Activated CD4-positive, alpha-beta T cell treated with anti-CD3 and anti-CD28 coated beads, Interleukin-2, amount 10 ng/mL, durations not matched to agents 7 days and 5 days (primary cell): ENCODE measurements around the gene YAP1. TPM values are rescaled to one million over a fixed set of nuclear protein-coding genes. Genes with fewer than 3 reads are reported as not detected.

Experiments
- CTCF ChIA-PET: fragments of 350-600 bp; sonication (Branson Sonifier 250); formaldehyde crosslinking; loops from one replicate; lab custom pipeline; 2021; ENCODE audit warnings: antibody characterized with exemption; lab: Charles Lee
- POLR2A ChIA-PET: fragments of 350-600 bp; sonication (Branson Sonifier 250); formaldehyde crosslinking; loops from one replicate; lab custom pipeline; 2021; ENCODE audit warnings: antibody characterized with exemption; lab: Charles Lee
- DNase-seq: peaks from one replicate; pipeline ENCODE4 v3.0.0-alpha.2; 2020
- H3K27ac Mint-ChIP-seq: one replicate; pipeline ENCODE4 v1.8.0; 2021; ENCODE audit warnings: mild to moderate bottlenecking, moderate library complexity, mixed read lengths
- H3K27me3 Mint-ChIP-seq: one replicate; pipeline ENCODE4 v1.8.0; 2021; ENCODE audit warnings: mixed read lengths
- H3K36me3 Mint-ChIP-seq: one replicate; pipeline ENCODE4 v1.8.0; 2021; ENCODE audit warnings: low read depth, mixed read lengths
- H3K4me1 Mint-ChIP-seq: one replicate; pipeline ENCODE4 v1.8.0; 2021; ENCODE audit warnings: mixed read lengths
- H3K4me3 Mint-ChIP-seq: one replicate; pipeline ENCODE4 v1.8.0; 2021; ENCODE audit warnings: mild to moderate bottlenecking, moderate library complexity, mixed read lengths
- H3K9me3 Mint-ChIP-seq: one replicate; pipeline ENCODE4 v1.8.0; 2021; ENCODE audit warnings: mixed read lengths
- total RNA-seq, 2 experiments: library from RNA; stranded (reverse); gene quantifications; one replicate each; pipeline ENCODE4 v1.2.3, GENCODE V29; 2021

Gene YAP1
- total RNA-seq, 2 experiments from 2014 or later: not detected

DNA sequence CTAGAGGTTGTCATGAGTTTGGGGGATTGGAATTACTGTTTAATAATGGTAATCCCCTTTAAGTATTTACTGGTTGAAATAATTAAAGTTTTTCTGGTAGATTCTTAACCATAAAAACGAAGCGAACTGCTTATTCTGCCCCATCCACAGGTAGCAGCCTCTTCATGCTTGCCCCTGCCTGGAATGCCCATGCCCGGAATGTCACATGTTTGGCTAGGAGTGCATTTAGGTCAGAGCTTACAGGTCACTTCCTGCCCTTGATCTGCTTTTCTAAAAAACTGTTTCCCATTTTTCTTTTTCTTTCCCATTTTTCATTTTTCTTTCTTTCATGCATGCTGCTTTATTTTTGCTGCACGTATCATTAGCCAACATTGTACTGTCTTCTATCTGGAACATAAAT lies 69.1 kb downstream of the YAP1 start:
- no peaks in the 10 kb centered on the region for H3K9me3 Mint-ChIP-seq
- no peak overlapping the region for H3K4me3 Mint-ChIP-seq
- H3K4me1 Mint-ChIP-seq: no peaks in the 10 kb centered on the region
- no peaks in the 10 kb centered on the region for H3K36me3 Mint-ChIP-seq
- no peak for DNase-seq
- ChIA-PET POLR2A (no interaction called here), CTCF (no interaction called here)
- no peak overlapping the region for H3K27ac Mint-ChIP-seq
- no peaks in the 10 kb centered on the region for H3K27me3 Mint-ChIP-seq

DNA sequence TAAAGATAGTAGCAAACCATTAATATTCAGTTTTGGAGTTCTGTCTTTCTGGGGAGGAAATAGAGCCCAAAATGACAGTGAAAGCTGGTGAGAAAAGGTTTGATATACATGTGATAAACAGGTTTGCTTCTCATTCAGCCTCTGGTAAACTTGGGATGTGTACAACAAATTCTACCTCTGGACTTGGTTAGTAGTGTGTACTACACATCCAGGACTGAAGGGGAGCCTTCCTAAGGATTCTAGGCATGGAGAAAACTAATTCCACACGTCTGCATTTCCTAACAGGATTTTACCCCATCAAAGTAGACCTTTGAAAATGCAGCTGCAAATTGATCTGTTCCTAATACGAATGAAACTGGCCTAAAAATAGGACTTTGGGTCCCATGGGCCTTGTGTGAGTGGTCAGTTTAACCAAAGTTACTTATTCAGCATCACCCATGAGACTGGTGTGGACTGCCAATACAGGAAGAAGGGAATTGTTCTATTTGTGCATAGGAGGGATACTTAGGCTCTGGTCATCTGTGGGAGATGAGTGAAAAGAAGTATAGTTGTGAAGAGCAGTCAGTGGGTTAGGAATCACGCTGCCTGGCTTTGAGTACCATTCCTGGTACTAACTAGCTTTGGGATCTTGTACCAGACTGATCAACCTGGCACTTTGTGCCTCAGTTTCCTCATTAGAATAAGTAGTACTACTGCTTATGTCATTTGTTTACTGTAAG lies 74.2 kb downstream of the YAP1 start:
- ChIA-PET CTCF (interaction anchor here (1.0 to 1.4 kb wide), 2 partner anchors 8 to 13 kb away, joined by 3 to 4 read pairs; no protein-coding TSS in a partner anchor), POLR2A (no interaction called here)
- H3K9me3 Mint-ChIP-seq: no peaks in the 10 kb centered on the region
- DNase-seq: no peak
- peaks cover 5% of the 10 kb centered on the region for H3K27me3 Mint-ChIP-seq
- no peak overlapping the region for H3K27ac Mint-ChIP-seq
- no peaks in the 10 kb centered on the region for H3K36me3 Mint-ChIP-seq
- no peaks in the 10 kb centered on the region for H3K4me1 Mint-ChIP-seq
- no peak overlapping the region for H3K4me3 Mint-ChIP-seq

- CTCF ChIA-PET: interaction anchor here (1.2 to 1.5 kb wide), 2 partner anchors 11 to 14 kb away, joined by 3 read pairs; no protein-coding TSS in a partner anchor
- no peaks in the 10 kb centered on the region for H3K36me3 Mint-ChIP-seq
- H3K4me3 Mint-ChIP-seq: no peak overlapping the region
- H3K27me3 Mint-ChIP-seq: peaks cover 7% of the 10 kb centered on the region
- no peak overlapping the region for H3K27ac Mint-ChIP-seq
- POLR2A ChIA-PET: no interaction called here
- DNase-seq: no peak
- H3K9me3 Mint-ChIP-seq: no peaks in the 10 kb centered on the region
- no peaks in the 10 kb centered on the region for H3K4me1 Mint-ChIP-seq
Observed at GRCh38 chr11:102186551-102187191, 76.4 kb downstream of the YAP1 start.

GRCh38 chr11:102187416-102188151 lies 77.3 kb downstream of the YAP1 start:
- no peaks in the 10 kb centered on the region for H3K9me3 Mint-ChIP-seq
- H3K4me3 Mint-ChIP-seq: no peak overlapping the region
- no peak for DNase-seq
- CTCF ChIA-PET: interaction anchor here (1.2 to 1.5 kb wide), 2 partner anchors 10 to 14 kb away, joined by 3 read pairs; no protein-coding TSS in a partner anchor
- H3K36me3 Mint-ChIP-seq: no peaks in the 10 kb centered on the region
- H3K4me1 Mint-ChIP-seq: no peaks in the 10 kb centered on the region
- H3K27me3 Mint-ChIP-seq: peaks cover 12% of the 10 kb centered on the region
- no peak overlapping the region for H3K27ac Mint-ChIP-seq
- POLR2A ChIA-PET: no interaction called here

- Mint-ChIP-seq H3K4me1 (no peaks in the 10 kb centered on the region), H3K9me3 (no peaks in the 10 kb centered on the region), H3K4me3 (no peak overlapping the region), H3K27ac (no peak overlapping the region), H3K36me3 (no peaks in the 10 kb centered on the region), H3K27me3 (peaks cover 12% of the 10 kb centered on the region)
- ChIA-PET POLR2A (no interaction called here), CTCF (interaction anchor here (1.5 kb wide), 1 partner anchor 9 kb away, joined by 3 read pairs; no protein-coding TSS in a partner anchor)
- DNase-seq: no peak
Observed at GRCh38 chr11:102188488-102188887, 78.2 kb downstream of the YAP1 start.

DNA sequence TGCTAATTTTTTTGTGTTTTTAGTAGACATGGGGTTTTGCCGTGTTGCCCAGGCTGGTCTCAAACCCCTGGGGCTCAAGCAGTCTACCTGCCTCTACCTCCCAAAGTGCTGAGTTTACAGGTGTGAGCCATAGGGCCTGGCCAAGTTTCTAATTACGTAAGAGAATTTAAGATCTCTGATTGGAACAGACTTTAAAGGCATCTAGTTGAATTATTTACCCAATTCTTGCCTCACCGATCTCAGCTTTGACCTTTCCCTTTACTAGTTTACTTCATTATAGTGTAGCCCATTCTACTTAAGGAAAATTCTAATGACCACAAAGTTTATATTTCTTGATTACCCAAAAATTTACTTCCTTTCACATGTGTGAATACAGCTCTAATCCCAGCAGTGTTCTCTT lies 81.6 kb downstream of the YAP1 start:
- no peak overlapping the region for H3K27ac Mint-ChIP-seq
- ChIA-PET POLR2A (no interaction called here), CTCF (interaction anchor here (0.6 kb wide), 1 partner anchor 110 kb away, joined by 3 read pairs; no protein-coding TSS in a partner anchor)
- H3K4me1 Mint-ChIP-seq: no peaks in the 10 kb centered on the region
- H3K9me3 Mint-ChIP-seq: no peaks in the 10 kb centered on the region
- peaks cover 18% of the 10 kb centered on the region for H3K27me3 Mint-ChIP-seq
- no peak overlapping the region for H3K4me3 Mint-ChIP-seq
- H3K36me3 Mint-ChIP-seq: no peaks in the 10 kb centered on the region
- DNase-seq: no peak

- no peak overlapping the region for H3K4me3 Mint-ChIP-seq
- no peak overlapping the region for H3K27ac Mint-ChIP-seq
- peaks cover 18% of the 10 kb centered on the region for H3K27me3 Mint-ChIP-seq
- ChIA-PET POLR2A (no interaction called here), CTCF (no interaction called here)
- no peaks in the 10 kb centered on the region for H3K4me1 Mint-ChIP-seq
- no peaks in the 10 kb centered on the region for H3K36me3 Mint-ChIP-seq
- DNase-seq: no peak
- no peaks in the 10 kb centered on the region for H3K9me3 Mint-ChIP-seq
Observed at GRCh38 chr11:102192349-102193066, 82.3 kb downstream of the YAP1 start.

- ChIA-PET CTCF (no interaction called here), POLR2A (no interaction called here)
- H3K9me3 Mint-ChIP-seq: no peaks in the 10 kb centered on the region
- no peak overlapping the region for H3K4me3 Mint-ChIP-seq
- peaks cover 29% of the 10 kb centered on the region for H3K27me3 Mint-ChIP-seq
- no peak for DNase-seq
- no peaks in the 10 kb centered on the region for H3K36me3 Mint-ChIP-seq
- no peaks in the 10 kb centered on the region for H3K4me1 Mint-ChIP-seq
- H3K27ac Mint-ChIP-seq: no peak overlapping the region
Observed at GRCh38 chr11:102194257-102194656, 84.0 kb downstream of the YAP1 start.

DNA sequence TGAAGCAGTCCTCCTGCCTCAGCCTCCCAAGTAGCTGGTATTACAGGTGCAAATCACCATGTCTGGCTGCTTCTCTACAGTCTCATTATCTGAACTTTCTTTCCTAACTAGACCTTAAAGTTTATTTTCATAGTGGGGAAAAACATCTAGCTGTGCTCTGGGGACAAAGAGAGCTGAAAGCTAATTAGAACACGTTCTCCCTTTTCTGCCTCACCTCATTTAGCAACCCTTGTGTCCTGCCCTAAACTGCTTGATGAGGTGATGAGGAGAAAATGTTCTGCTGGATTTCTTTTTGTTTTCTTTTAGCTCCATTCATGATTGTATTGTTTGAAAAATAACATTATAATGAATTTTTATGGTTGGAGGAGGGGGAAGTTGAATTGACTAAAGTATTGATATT lies 84.7 kb downstream of the YAP1 start:
- ChIA-PET CTCF (no interaction called here), POLR2A (no interaction called here)
- H3K4me1 Mint-ChIP-seq: no peaks in the 10 kb centered on the region
- H3K27ac Mint-ChIP-seq: no peak overlapping the region
- no peak for DNase-seq
- peaks cover 29% of the 10 kb centered on the region for H3K27me3 Mint-ChIP-seq
- H3K4me3 Mint-ChIP-seq: no peak overlapping the region
- H3K36me3 Mint-ChIP-seq: no peaks in the 10 kb centered on the region
- no peaks in the 10 kb centered on the region for H3K9me3 Mint-ChIP-seq

GRCh38 chr11:102196351-102196750 lies 86.1 kb downstream of the YAP1 start:
- peaks cover 32% of the 10 kb centered on the region for H3K27me3 Mint-ChIP-seq
- no peak overlapping the region for H3K4me3 Mint-ChIP-seq
- H3K36me3 Mint-ChIP-seq: no peaks in the 10 kb centered on the region
- H3K27ac Mint-ChIP-seq: no peak overlapping the region
- ChIA-PET CTCF (no interaction called here), POLR2A (no interaction called here)
- H3K4me1 Mint-ChIP-seq: no peaks in the 10 kb centered on the region
- H3K9me3 Mint-ChIP-seq: no peaks in the 10 kb centered on the region
- no peak for DNase-seq

DNA sequence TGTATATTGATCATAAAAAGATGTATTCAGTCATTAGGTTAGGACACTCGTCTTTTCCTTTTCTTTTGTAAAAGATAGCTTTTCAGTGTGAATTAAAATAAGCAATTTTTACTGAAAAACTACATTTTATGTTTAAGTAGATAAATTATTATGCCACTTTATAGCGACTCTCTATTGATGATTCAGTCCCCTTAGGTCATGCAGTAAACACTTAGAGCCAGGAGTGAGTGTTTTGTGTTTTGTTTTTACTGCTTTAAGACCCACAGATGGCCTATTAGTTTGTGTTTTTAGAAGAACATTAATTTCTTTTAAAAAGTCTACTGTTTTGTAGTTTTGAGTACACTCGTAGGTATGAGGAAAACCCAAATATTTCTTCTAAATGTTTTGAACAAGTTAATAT lies 86.6 kb downstream of the YAP1 start:
- H3K27ac Mint-ChIP-seq: no peak overlapping the region
- H3K27me3 Mint-ChIP-seq: peaks cover 32% of the 10 kb centered on the region
- H3K4me3 Mint-ChIP-seq: no peak overlapping the region
- POLR2A ChIA-PET: no interaction called here
- no peaks in the 10 kb centered on the region for H3K9me3 Mint-ChIP-seq
- CTCF ChIA-PET: interaction anchor here (1.5 kb wide), 1 partner anchor 13 kb away, joined by 4 read pairs; no protein-coding TSS in a partner anchor
- H3K4me1 Mint-ChIP-seq: no peaks in the 10 kb centered on the region
- DNase-seq: no peak
- no peaks in the 10 kb centered on the region for H3K36me3 Mint-ChIP-seq

DNA sequence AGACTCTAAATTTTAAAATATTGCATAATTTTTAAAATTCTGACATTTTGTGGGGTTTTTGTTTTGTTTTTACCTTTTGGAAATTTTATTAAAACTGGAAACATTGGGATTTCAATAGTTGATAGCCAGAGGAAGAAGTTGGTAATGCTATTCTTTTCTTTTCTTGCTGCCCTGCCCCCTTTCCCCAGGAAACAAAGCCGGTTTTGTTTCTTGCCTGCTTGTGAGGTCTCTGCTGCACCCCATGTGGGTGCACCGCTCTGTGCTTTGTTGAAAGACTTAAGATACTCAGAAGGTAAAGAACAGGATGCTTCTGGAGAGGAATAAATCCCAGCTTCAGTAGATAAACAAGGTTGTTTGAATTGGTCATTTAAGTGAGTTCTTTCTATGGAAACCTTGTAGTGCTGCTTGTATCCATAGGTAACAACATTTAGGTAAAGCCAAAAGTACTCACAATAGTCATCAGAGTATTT lies 87.5 kb downstream of the YAP1 start:
- POLR2A ChIA-PET: no interaction called here
- H3K36me3 Mint-ChIP-seq: no peaks in the 10 kb centered on the region
- H3K27me3 Mint-ChIP-seq: peaks cover 27% of the 10 kb centered on the region
- DNase-seq: no peak
- H3K4me3 Mint-ChIP-seq: no peak overlapping the region
- H3K27ac Mint-ChIP-seq: no peak overlapping the region
- CTCF ChIA-PET: interaction anchor here (1.0 to 1.5 kb wide), 2 partner anchors 10 to 14 kb away, joined by 3 to 4 read pairs; no protein-coding TSS in a partner anchor
- H3K9me3 Mint-ChIP-seq: no peaks in the 10 kb centered on the region
- H3K4me1 Mint-ChIP-seq: no peaks in the 10 kb centered on the region
